Liver (tissue), 9 donors: ENCODE measurements around the gene RFFL. TPM values are rescaled to one million over a fixed set of nuclear protein-coding genes. Genes with fewer than 3 reads are reported as not detected.

Experiments
- DNase-seq: peaks from one replicate; pipeline ENCODE4 v3.0.0-alpha.2; 2017; ENCODE audit warnings: low spot score
- H3K27ac ChIP-seq, 2 donors: one replicate each; pipeline ENCODE4 v1.7.0; 2013; ENCODE audit warnings: inconsistent platforms in 2 of 2, low read length in 2 of 2, control low read depth in 1 of 2, low read depth in 1 of 2, mild to moderate bottlenecking in 1 of 2
- H3K27me3 ChIP-seq, 4 donors: one replicate each; pipeline versions ENCODE4 v1.6.1 to v1.7.0; 2013; ENCODE audit warnings: low read length in 3 of 4, inconsistent platforms in 1 of 4, mild to moderate bottlenecking in 1 of 4, moderate library complexity in 1 of 4; ENCODE audit not compliant: control insufficient read depth in 4 of 4, insufficient read depth in 4 of 4
- H3K36me3 ChIP-seq, 4 donors: one replicate each; pipeline versions ENCODE4 v1.6.1 to v1.7.0; 2013; ENCODE audit warnings: low read length in 3 of 4, mild to moderate bottlenecking in 3 of 4, low read depth in 1 of 4, moderate library complexity in 1 of 4; ENCODE audit not compliant: control insufficient read depth in 4 of 4, insufficient read depth in 3 of 4
- H3K4me1 ChIP-seq, 4 donors: one replicate each; pipeline versions ENCODE4 v1.6.1 to v1.7.0; 2013; ENCODE audit warnings: low read length in 3 of 4, mild to moderate bottlenecking in 3 of 4, moderate library complexity in 1 of 4; ENCODE audit not compliant: control insufficient read depth in 4 of 4, insufficient read depth in 4 of 4
- H3K4me3 ChIP-seq, 3 donors: one replicate each; pipeline versions ENCODE4 v1.6.1 to v1.7.0; 2013; ENCODE audit warnings: low read length in 3 of 3, control low read depth in 1 of 3, low read depth in 1 of 3, mild to moderate bottlenecking in 1 of 3
- H3K9ac ChIP-seq, 2 donors: one replicate each; pipeline ENCODE4 v1.7.0; 2013; ENCODE audit warnings: low read length in 2 of 2, mild to moderate bottlenecking in 2 of 2, moderate library complexity in 2 of 2, control low read depth in 1 of 2, low read depth in 1 of 2
- H3K9me3 ChIP-seq, 4 donors: one replicate each; pipeline versions ENCODE4 v1.6.1 to v1.7.0; 2013; ENCODE audit warnings: low read length in 3 of 4; ENCODE audit not compliant: control insufficient read depth in 4 of 4
- ATF3 ChIP-seq: IDR thresholded peaks from 2 replicates; pipeline ENCODE4 v1.6.1; 2016; ENCODE audit warnings: antibody characterized with exemption
- EGR1 ChIP-seq, 2 donors: IDR thresholded peaks; 2 replicates each; pipeline ENCODE4 v1.6.1; 2016 to 2018; ENCODE audit warnings: antibody characterized with exemption in 2 of 2, low read depth in 2 of 2
- FOXA1 ChIP-seq: IDR thresholded peaks from 2 replicates; pipeline ENCODE4 v1.6.1; 2016; ENCODE audit warnings: antibody characterized with exemption
- FOXA2 ChIP-seq: IDR thresholded peaks from 2 replicates; pipeline ENCODE4 v1.6.1; 2016; ENCODE audit warnings: antibody characterized with exemption
- GABPA ChIP-seq, 2 donors: IDR thresholded peaks in 1 of 2; conservative IDR thresholded peaks in 1 of 2; 2 replicates each; pipeline ENCODE4 v1.6.1; 2016; ENCODE audit warnings: antibody characterized with exemption in 2 of 2, mild to moderate bottlenecking in 1 of 2, moderate library complexity in 1 of 2
- HNF4G ChIP-seq: IDR thresholded peaks from 2 replicates; pipeline ENCODE4 v1.6.1; 2016; ENCODE audit warnings: antibody characterized with exemption
- JUND ChIP-seq, 2 donors: IDR thresholded peaks; 2 replicates each; pipeline ENCODE4 v1.6.1; 2016; ENCODE audit warnings: antibody characterized with exemption in 2 of 2
- NR2F2 ChIP-seq: IDR thresholded peaks from 2 replicates; pipeline ENCODE4 v1.6.1; 2016; ENCODE audit warnings: antibody characterized with exemption
- RAD21 ChIP-seq, 2 donors: IDR thresholded peaks; 2 replicates each; pipeline ENCODE4 v1.6.1; 2016; ENCODE audit warnings: antibody characterized with exemption in 2 of 2, mild to moderate bottlenecking in 2 of 2
- REST ChIP-seq: IDR thresholded peaks from 2 replicates; pipeline ENCODE4 v1.6.1; 2016; ENCODE audit warnings: antibody characterized with exemption, mild to moderate bottlenecking
- RXRA ChIP-seq, 2 donors: IDR thresholded peaks; 2 replicates each; pipeline ENCODE4 v1.6.1; 2017 to 2018; ENCODE audit warnings: antibody characterized with exemption in 2 of 2, mild to moderate bottlenecking in 1 of 2
- SP1 ChIP-seq: IDR thresholded peaks from 2 replicates; pipeline ENCODE4 v1.6.1; 2018; ENCODE audit warnings: antibody characterized with exemption, mild to moderate bottlenecking
- TAF1 ChIP-seq: conservative IDR thresholded peaks from 2 replicates; pipeline ENCODE4 v1.6.1; 2016; ENCODE audit warnings: antibody characterized with exemption, mild to moderate bottlenecking
- YY1 ChIP-seq: IDR thresholded peaks from 2 replicates; pipeline ENCODE4 v1.6.1; 2016; ENCODE audit warnings: antibody characterized with exemption, mild to moderate bottlenecking
- WGBS: extraction: QIAGEN DNeasy Blood & Tissue Kit; methylation state at CpG from one replicate; pipeline ENCODE4 v1.1.7; 2013; 5-methylcytosine and 5-hydroxymethylcytosine counted together
- polyA plus RNA-seq, 2 donors: library from polyadenylated mRNA; stranded (reverse) in 1 of 2; unstranded in 1 of 2; fragments of 200-250 nt in 1 of 2; fragments of >200 nt in 1 of 2; fragmentation: Nextera tagmentation in 1 of 2; extraction: Ambion mirVana in 1 of 2; gene quantifications; one replicate each; pipeline versions ENCODE4 v1.2.1 to v1.2.3, GENCODE V29; 2013 to 2015
- total RNA-seq, 2 donors: library from RNA; depleted of rRNA; stranded (reverse); fragments of >200 nt; gene quantifications; one replicate each; pipeline ENCODE4 v1.2.3, GENCODE V29; 2014
- TF ChIP-seq, protein P1 (sequence below): IDR thresholded peaks from 2 replicates; pipeline ENCODE4 v1.6.1; 2016; ENCODE audit warnings: antibody characterized with exemption
- TF ChIP-seq, protein P2 (sequence below): fragments of 150-350 bp; IDR thresholded peaks from 2 replicates; pipeline ENCODE4 v1.5.1; 2017; ENCODE audit warnings: improper control_type of control experiment, low read depth, low read length; ENCODE audit not compliant: missing input control
- TF ChIP-seq, protein P3 (sequence below): IDR thresholded peaks from 2 replicates; pipeline ENCODE4 v1.6.1; 2016; ENCODE audit warnings: antibody characterized with exemption
- donor health status: healthy.
- donor health status: healthy.
- donor health status: healthy.
- donor health status: healthy.
- donor health status: healthy.

The RFFL gene
- total and polyA plus RNA-seq, 4 donors, result 15.9 to 28.0 (median 22.0) TPM

DNA sequence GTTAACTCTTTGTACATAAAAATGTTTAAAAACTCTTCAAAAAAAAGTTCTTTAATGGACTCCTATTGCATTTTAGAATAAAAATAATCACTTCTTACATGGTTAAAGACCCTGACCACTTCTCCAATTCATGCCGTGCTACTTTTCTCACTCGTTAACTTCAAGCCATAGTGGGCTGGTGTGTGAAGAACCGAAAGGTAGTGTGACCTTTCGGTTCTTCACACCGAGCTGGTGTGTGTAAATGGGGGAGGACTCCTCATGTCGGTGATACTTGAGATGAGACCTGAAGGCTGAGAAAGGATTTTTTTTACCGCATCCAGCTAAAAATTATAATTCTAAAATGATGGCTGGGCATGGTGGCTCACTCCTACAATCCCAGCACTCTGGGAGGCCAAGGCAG, 22.1 kb downstream of the RFFL start:
- TF ChIP-seq, protein P1, sequence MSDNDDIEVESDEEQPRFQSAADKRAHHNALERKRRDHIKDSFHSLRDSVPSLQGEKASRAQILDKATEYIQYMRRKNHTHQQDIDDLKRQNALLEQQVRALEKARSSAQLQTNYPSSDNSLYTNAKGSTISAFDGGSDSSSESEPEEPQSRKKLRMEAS, result no peak
- TF ChIP-seq RXRA (IDR thresholded peaks at IDR 0.05) (no peak), SP1 (no peak), FOXA1 (no peak), REST (no peak), EGR1 (IDR thresholded peaks at IDR 0.05; ENCODE audit: low read depth in 2 of 2) (no peak), HNF4G (no peak), NR2F2 (no peak), RAD21 (IDR thresholded peaks at IDR 0.05) (no peak), JUND (IDR thresholded peaks at IDR 0.05) (no peak), GABPA (IDR thresholded peaks at IDR 0.05 in 1 of 2, conservative IDR thresholded peaks at IDR 0.05 in 1 of 2) (no peak), FOXA2 (no peak), ATF3 (no peak)
- TF ChIP-seq, protein P2, sequence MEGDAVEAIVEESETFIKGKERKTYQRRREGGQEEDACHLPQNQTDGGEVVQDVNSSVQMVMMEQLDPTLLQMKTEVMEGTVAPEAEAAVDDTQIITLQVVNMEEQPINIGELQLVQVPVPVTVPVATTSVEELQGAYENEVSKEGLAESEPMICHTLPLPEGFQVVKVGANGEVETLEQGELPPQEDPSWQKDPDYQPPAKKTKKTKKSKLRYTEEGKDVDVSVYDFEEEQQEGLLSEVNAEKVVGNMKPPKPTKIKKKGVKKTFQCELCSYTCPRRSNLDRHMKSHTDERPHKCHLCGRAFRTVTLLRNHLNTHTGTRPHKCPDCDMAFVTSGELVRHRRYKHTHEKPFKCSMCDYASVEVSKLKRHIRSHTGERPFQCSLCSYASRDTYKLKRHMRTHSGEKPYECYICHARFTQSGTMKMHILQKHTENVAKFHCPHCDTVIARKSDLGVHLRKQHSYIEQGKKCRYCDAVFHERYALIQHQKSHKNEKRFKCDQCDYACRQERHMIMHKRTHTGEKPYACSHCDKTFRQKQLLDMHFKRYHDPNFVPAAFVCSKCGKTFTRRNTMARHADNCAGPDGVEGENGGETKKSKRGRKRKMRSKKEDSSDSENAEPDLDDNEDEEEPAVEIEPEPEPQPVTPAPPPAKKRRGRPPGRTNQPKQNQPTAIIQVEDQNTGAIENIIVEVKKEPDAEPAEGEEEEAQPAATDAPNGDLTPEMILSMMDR, result no peak
- TF ChIP-seq, protein P3, sequence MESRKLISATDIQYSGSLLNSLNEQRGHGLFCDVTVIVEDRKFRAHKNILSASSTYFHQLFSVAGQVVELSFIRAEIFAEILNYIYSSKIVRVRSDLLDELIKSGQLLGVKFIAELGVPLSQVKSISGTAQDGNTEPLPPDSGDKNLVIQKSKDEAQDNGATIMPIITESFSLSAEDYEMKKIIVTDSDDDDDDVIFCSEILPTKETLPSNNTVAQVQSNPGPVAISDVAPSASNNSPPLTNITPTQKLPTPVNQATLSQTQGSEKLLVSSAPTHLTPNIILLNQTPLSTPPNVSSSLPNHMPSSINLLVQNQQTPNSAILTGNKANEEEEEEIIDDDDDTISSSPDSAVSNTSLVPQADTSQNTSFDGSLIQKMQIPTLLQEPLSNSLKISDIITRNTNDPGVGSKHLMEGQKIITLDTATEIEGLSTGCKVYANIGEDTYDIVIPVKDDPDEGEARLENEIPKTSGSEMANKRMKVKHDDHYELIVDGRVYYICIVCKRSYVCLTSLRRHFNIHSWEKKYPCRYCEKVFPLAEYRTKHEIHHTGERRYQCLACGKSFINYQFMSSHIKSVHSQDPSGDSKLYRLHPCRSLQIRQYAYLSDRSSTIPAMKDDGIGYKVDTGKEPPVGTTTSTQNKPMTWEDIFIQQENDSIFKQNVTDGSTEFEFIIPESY, result no peak
- Histone ChIP-seq H3K27ac (no peak overlapping the region), H3K9me3 (no peaks in the 10 kb centered on the region), H3K4me3 (no peak overlapping the region), H3K27me3 (no peaks in the 10 kb centered on the region), H3K4me1 (peaks cover 0 to 10% (median 8%) of the 10 kb centered on the region in 4 donors), H3K9ac (no peak overlapping the region), H3K36me3 (no peaks in the 10 kb centered on the region)
- 91% methylated on average over 7 of the region's 7 CpGs for WGBS
- DNase-seq, result no peak

DNA sequence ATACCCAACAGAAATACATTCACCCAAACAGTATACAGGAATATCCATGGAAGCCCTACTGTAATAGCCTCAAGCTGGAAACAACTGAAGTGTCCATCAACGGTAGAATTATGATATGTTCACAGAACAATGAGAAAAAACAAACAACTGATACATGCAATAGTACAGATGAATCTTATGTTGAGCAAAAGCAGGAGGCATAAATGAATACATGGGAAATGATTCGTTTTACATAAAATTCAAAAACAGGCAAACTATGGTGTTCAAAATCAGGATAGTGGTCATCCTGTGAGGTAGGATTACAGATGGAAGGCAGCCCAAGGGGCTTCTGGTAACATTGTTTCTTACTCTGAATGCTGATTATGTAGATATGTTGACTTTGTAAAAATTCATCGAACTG, 25.1 kb downstream of the RFFL start:
- DNase-seq, result no peak
- H3K27me3 ChIP-seq, result no peaks in the 10 kb centered on the region
- H3K27ac ChIP-seq, result no peak overlapping the region
- no peaks in the 10 kb centered on the region for H3K4me1 ChIP-seq
- TF ChIP-seq, protein P1, result no peak
- TF ChIP-seq SP1 (no peak), REST (no peak), FOXA2 (no peak), HNF4G (no peak), RXRA (IDR thresholded peaks at IDR 0.05) (no peak), YY1 (no peak), TAF1 (no peak)
- TF ChIP-seq, protein P3, result no peak
- 93% methylated on average over 3 of the region's 3 CpGs for WGBS
- no peaks in the 10 kb centered on the region for H3K36me3 ChIP-seq
- no peak overlapping the region for H3K9ac ChIP-seq
- no peak overlapping the region for H3K4me3 ChIP-seq
- no peaks in the 10 kb centered on the region for H3K9me3 ChIP-seq
